Thyroid gland (tissue), 4 donors: Measurements from ENCODE around the gene MYORG.

Experiments used
- CTCF ChIP-seq, 6 experiments: fragments of 200-600 bp in 3 of 6; fragments of 450-650 bp in 3 of 6; sonication (generic) in 3 of 6; IDR thresholded peaks; one replicate each; pipeline ENCODE4 v1.5.1; 2016 to 2019; ENCODE audit warnings: antibody characterized with exemption in 6 of 6, mild to moderate bottlenecking in 2 of 6, inconsistent platforms in 1 of 6, moderate library complexity in 1 of 6
- POLR2A ChIP-seq, 2 donors: fragments of 450-650 bp; IDR thresholded peaks; one replicate each; pipeline ENCODE4 v1.6.1; 2017; ENCODE audit warnings: antibody characterized with exemption in 2 of 2, mild to moderate bottlenecking in 2 of 2, moderate library complexity in 1 of 2

GRCh38 chr9:34343605-34344004 is 33.1 kb downstream of the MYORG start:
- TF ChIP-seq CTCF (IDR thresholded peaks at IDR 0.05) (no peak), POLR2A (IDR thresholded peaks at IDR 0.05) (no peak)
